NCI-H460 (cell line): ENCODE data around the gene SBNO2. TPM values are rescaled to one million over a fixed set of nuclear protein-coding genes. Genes with fewer than 3 reads are reported as not detected.
A peak's percentile ranks its signal among the peaks of the same experiment; 100 is the strongest.

Source experiments
- DNase-seq: peaks from one replicate; pipeline ENCODE4 v3.0.0-alpha.2; 2016; ENCODE audit warnings: low read depth; ENCODE audit errors: extremely low read depth
- total RNA-seq: library from RNA; depleted of rRNA; stranded (reverse); fragments of >200 nt; shearing (Covaris generic); gene quantifications from 2 replicates; pipeline ENCODE4 v1.2.3, GENCODE V29; 2014

SBNO2 gene
- total RNA-seq, 1 experiment from 2014 or later = 28.0 TPM

- DNase-seq = no peak
These were observed 64.1 kb downstream of the SBNO2 start for GRCh38 chr19:1109697-1110671.

- no peak for DNase-seq
These were observed 65.0 kb downstream of the SBNO2 start for GRCh38 chr19:1109032-1109551.

- DNase-seq = no peak
These were observed 65.6 kb downstream of the SBNO2 start for GRCh38 chr19:1108291-1109031.

- no peak for DNase-seq
These were observed 66.3 kb downstream of the SBNO2 start for GRCh38 chr19:1107661-1108261.

GRCh38 chr19:1106841-1107660 is 67.0 kb downstream of the SBNO2 start:
- no peak for DNase-seq

- no peak for DNase-seq
These were observed 67.9 kb downstream of the SBNO2 start for GRCh38 chr19:1105873-1106840.

GRCh38 chr19:1105008-1105872 is 68.8 kb downstream of the SBNO2 start:
- no peak for DNase-seq

GRCh38 chr19:1104311-1105007 is 69.6 kb downstream of the SBNO2 start:
- peak; percentile 38 for DNase-seq

- peak; percentile 98 for DNase-seq
These were observed 70.3 kb downstream of the SBNO2 start, which contains the start of gene GPX4 for GRCh38 chr19:1103708-1104310. Gene GPX4 (plus strand): TSS chr19:1103994. CDS start chr19:1104044, 50 bp downstream.

GRCh38 chr19:1103132-1103707 is 70.8 kb downstream of the SBNO2 start:
- DNase-seq = no peak

- peak; percentile 89 for DNase-seq
These were observed 71.5 kb downstream of the SBNO2 start for GRCh38 chr19:1102407-1103131.

- no peak for DNase-seq
These were observed 72.8 kb downstream of the SBNO2 start for GRCh38 chr19:1101337-1101698.

GRCh38 chr19:1098177-1099051 is 75.7 kb downstream of the SBNO2 start:
- DNase-seq = no peak

- DNase-seq = no peak
These were observed 76.3 kb downstream of the SBNO2 start for GRCh38 chr19:1097810-1098176.
